Left ventricle myocardium inferior (tissue), 1 donor: ENCODE data around the gene PDE3B. TPM values are rescaled to one million over a fixed set of nuclear protein-coding genes. Genes with fewer than 3 reads are reported as not detected.
"Not testable (repeated sequence)": the region's sequence is repeated elsewhere in the genome, so short reads cannot be mapped to it uniquely, and the experiment has no call there.

Source experiments
- DNase-seq: peaks from one replicate; pipeline ENCODE4 v3.0.0-alpha.2; 2020
- H3K27ac ChIP-seq: fragments of 200-600 bp; replicated peaks from 2 replicates; pipeline ENCODE4 v1.8.0; 2021
- H3K27me3 ChIP-seq: fragments of 200-600 bp; 2 replicates; pipeline ENCODE4 v1.8.0; 2021; ENCODE audit warnings: low read depth
- H3K36me3 ChIP-seq: fragments of 200-600 bp; 2 replicates; pipeline ENCODE4 v1.8.0; 2021
- H3K4me1 ChIP-seq: fragments of 200-600 bp; 2 replicates; pipeline ENCODE4 v1.8.0; 2021
- H3K4me3 ChIP-seq: fragments of 200-600 bp; 2 replicates; pipeline ENCODE4 v1.8.0; 2021; ENCODE audit warnings: mild to moderate bottlenecking, moderate library complexity
- H3K9me3 ChIP-seq: fragments of 200-600 bp; replicated peaks from 2 replicates; pipeline ENCODE4 v1.8.0; 2021
- intact Hi-C: fragments of 100-400 bp; cut with micrococcal nuclease; formaldehyde crosslinking; loops from one replicate; pipeline ENCODE4 v1.11.0; 2022
- total RNA-seq: library from RNA; stranded (reverse); fragmentation: NEBNext Ultra II Directional; extraction: Animal tissue kit (Norgen Biotek cat#: 25700); gene quantifications from one replicate; pipeline ENCODE4 v1.2.1, GENCODE V29; 2021
- TF ChIP-seq, protein P1 (sequence below): fragments of 200-600 bp; IDR thresholded peaks from 2 replicates; pipeline ENCODE4 v1.8.0; 2021; ENCODE audit warnings: antibody characterized with exemption, mild to moderate bottlenecking, borderline replicate concordance
- donor health status: DM: no; HTN: yes; CAD: no; lungs with severe emphysema.

PDE3B gene
- total RNA-seq, 1 donor from 2014 or later, result 5.9 TPM

DNA sequence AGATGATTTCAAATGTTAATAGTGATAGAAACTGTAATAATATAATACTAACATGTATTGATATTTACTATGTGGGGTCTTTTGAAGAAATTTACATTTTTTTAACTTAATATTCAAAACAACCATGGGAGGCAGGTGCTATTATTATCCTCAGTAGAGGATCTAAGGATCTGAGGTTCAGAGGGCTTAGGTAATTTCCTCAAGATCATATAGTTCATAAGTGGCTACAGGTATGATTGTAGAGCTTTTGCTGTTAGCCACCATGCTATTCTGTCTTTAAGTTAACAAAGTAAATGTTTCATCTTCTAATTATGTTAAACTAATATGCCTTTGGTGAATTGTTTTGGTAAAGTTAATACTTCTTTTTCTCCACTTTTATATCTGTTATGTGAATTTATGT, 83.6 kb downstream of the PDE3B start:
- Histone ChIP-seq H3K36me3 (no peaks in the 10 kb centered on the region), H3K27ac (no peak overlapping the region), H3K9me3 (no peaks in the 10 kb centered on the region), H3K4me3 (no peak overlapping the region), H3K4me1 (no peaks in the 10 kb centered on the region), H3K27me3 (no peaks in the 10 kb centered on the region)
- no peak for DNase-seq
- TF ChIP-seq, protein P1, sequence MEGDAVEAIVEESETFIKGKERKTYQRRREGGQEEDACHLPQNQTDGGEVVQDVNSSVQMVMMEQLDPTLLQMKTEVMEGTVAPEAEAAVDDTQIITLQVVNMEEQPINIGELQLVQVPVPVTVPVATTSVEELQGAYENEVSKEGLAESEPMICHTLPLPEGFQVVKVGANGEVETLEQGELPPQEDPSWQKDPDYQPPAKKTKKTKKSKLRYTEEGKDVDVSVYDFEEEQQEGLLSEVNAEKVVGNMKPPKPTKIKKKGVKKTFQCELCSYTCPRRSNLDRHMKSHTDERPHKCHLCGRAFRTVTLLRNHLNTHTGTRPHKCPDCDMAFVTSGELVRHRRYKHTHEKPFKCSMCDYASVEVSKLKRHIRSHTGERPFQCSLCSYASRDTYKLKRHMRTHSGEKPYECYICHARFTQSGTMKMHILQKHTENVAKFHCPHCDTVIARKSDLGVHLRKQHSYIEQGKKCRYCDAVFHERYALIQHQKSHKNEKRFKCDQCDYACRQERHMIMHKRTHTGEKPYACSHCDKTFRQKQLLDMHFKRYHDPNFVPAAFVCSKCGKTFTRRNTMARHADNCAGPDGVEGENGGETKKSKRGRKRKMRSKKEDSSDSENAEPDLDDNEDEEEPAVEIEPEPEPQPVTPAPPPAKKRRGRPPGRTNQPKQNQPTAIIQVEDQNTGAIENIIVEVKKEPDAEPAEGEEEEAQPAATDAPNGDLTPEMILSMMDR, result no peak
- intact Hi-C loops, result no loop called here

DNA sequence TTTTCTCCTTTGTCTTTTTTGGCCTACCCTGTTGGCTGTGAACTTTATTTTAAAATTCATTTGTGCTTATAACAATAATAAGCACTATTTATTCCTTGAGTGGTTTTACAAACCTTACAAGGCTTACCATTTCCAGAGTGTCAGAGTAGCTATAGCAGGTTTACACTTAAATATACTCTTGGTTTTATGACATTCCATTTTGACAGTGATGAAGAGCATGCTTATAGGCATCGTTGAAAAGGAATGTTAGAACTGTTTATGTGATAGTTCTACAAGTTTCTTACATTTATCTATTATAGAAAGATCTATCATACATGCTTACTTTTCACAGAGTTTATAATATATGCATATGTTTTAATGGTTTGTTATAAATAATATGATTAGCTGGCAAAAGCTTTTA, 84.1 kb downstream of the PDE3B start:
- no peaks in the 10 kb centered on the region for H3K4me1 ChIP-seq
- TF ChIP-seq, protein P1, result no peak
- DNase-seq, result no peak
- no peak overlapping the region for H3K4me3 ChIP-seq
- H3K9me3 ChIP-seq, result no peaks in the 10 kb centered on the region
- H3K27me3 ChIP-seq, result no peaks in the 10 kb centered on the region
- no peaks in the 10 kb centered on the region for H3K36me3 ChIP-seq
- intact Hi-C loops, result no loop called here
- H3K27ac ChIP-seq, result no peak overlapping the region

DNA sequence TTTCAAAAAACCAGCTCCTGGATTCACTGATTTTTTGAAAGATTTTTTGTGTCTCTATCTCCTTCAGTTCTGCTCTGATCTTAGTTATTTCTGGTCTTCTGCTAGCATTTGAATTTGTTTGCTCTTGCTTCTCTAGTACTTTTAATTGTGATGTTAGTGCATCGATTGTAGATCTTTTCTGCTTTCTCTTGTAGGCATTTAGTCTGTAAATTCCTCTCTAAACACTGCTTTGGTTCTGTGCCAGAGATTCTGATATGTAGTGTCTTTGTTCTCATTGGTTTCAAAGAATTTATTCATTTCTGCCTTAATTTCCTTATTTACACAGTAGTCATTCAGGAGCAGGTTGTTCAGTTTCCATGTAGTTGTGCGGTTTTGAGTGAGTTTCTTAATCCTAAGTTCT, 96.9 kb downstream of the PDE3B start:
- not testable (repeated sequence) for DNase-seq

DNA sequence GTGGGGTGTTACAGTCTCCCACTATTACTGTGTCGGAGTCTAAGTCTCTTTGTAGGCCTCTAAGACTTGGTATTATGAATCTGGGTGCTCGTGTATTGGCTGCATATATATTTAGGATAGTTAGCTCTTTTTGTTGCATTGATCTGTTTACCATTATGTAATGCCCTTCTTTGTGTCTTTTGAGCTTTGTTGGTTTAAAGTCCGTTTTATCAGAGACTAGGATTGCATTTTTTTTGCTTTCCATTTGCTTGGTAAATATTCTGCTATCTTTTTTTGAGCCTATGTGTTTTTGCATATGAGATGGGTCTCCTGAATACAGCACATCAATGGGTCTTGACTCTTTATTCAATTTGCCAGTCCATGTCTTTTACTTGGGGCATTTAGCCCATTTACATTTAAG, 97.6 kb downstream of the PDE3B start:
- intact Hi-C loops, result no loop called here
- DNase-seq, result no peak
- TF ChIP-seq, protein P1, result no peak
- Histone ChIP-seq H3K36me3 (no peaks in the 10 kb centered on the region), H3K4me3 (no peak overlapping the region), H3K27me3 (no peaks in the 10 kb centered on the region), H3K27ac (no peak overlapping the region), H3K4me1 (no peaks in the 10 kb centered on the region), H3K9me3 (peaks cover 8% of the 10 kb centered on the region)

More for the DNA sequence above, 96.9 kb downstream of the PDE3B start:
- H3K27ac ChIP-seq, H3K4me3 ChIP-seq, H3K27me3 ChIP-seq, H3K9me3 ChIP-seq, H3K4me1 ChIP-seq, H3K36me3 ChIP-seq, intact Hi-C loops: not testable (repeated sequence)

DNA sequence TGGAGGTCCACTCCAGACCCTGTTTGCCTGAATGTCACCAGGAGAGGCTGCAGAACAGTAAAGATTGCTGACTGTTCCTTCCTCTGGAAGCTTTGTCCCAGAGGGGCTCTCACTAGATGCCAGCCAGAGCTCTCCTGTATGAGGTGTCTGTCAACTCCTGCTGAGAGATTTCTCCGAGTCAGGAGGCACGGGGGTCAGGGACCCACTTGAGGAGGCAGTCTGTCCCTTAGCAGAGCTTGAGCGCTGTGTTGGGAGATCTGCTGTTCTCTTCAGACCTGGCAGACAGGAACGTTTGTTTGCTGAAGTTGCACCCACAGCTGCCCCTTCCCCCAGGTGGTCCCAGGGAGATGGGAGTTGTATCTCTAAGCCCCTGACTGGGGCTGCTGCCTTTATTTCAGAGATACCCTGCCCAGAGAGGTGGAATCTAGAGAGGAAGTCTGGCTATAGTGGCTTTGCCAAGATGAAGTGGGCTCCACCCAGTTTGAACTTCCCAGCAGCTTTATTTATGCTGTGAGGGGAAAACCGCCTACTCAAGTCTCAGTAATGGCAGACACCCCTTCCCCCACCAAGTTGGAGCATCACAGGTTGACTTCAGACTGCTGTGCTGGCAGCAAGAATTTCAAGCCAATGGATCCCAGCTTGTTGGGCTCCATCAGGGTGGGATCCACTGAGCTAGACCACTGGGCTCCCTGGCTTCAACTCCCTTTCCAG, 99.4 kb downstream of the PDE3B start:
- Histone ChIP-seq H3K27me3 (no peaks in the 10 kb centered on the region), H3K27ac (no peak overlapping the region), H3K4me3 (no peak overlapping the region), H3K4me1 (no peaks in the 10 kb centered on the region), H3K36me3 (no peaks in the 10 kb centered on the region), H3K9me3 (peaks cover 8% of the 10 kb centered on the region)
- intact Hi-C loops, result no loop called here
- no peak for DNase-seq
- TF ChIP-seq, protein P1, result no peak

DNA sequence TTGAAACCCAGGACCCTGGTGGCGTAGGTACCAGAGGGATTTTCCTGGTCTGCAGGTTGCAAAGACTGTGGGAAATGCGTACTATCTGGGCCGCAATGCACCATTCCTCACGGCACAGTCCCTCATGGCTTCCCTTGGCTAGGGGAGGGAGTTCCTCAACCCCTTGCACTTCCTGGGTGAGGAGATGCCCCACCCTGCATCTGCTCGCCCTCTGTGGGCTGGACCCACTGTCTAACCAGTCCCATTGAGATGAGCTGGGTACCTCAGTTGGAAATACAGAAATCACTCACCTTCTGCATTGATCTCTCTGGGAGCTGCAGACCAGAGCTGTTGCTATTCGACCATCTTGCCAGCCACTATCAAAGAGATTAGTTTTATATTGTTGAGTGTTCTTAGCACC, 100.1 kb downstream of the PDE3B start:
- H3K4me3 ChIP-seq, H3K27me3 ChIP-seq, H3K9me3 ChIP-seq, intact Hi-C loops, H3K27ac ChIP-seq, H3K4me1 ChIP-seq, DNase-seq, H3K36me3 ChIP-seq: not testable (repeated sequence)
